Erythroblast (primary cell): Measurements from ENCODE around the gene USP4.

Experiments
- GATA1 ChIP-seq: IDR thresholded peaks from 2 replicates; pipeline ENCODE4 v1.6.1; 2011; ENCODE audit warnings: low read depth, mild to moderate bottlenecking, control low read depth, low read length, moderate library complexity
- POLR2A ChIP-seq: IDR thresholded peaks from 2 replicates; pipeline ENCODE4 v1.6.1; 2011; ENCODE audit warnings: mild to moderate bottlenecking, low read length

DNA sequence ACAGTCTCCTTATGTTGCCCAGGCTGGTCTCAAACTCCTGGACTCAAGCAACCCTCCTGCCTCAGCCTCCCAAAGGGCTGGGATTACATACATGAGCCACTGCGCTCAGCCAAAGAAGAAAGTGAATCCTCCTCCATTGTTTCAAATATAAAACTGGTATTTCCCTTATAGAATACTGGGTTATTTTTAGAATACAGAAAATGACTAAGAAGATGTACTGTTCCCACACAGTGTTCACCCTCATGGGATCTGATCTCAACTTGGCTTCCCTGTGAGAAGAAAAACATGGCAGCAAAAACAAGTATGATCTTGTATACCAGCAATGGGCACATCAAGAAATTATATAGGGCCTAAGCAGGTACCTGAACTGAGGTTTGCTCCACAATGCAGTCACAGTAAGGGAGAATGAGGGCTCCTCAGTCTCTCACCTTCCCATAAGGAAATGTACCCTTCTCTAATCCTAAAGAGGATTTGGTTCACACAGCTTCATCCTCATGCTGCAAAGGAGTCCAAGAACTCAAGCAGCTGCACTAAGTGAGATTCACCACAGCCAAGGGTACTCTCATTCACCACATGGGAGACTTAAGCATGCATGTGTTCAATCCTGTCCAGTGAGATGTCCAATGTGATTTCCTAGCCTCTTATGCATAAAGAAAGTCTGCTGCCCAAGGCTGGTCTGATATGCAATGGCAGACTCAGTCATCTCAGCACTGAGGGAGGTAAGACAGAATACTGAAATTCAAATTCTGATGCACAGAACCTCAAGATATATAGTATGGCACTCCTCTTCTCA, 25.8 kb downstream of the USP4 start:
- no peak for TF ChIP-seq POLR2A
- TF ChIP-seq GATA1: no peak
